ENCODE measurements around the gene CDC16. TPM values are rescaled to one million over a fixed set of nuclear protein-coding genes. Genes with fewer than 3 reads are reported as not detected.

Gene CDC16
- total and polyA plus RNA-seq, 2 of the 13 experiments (the other 11 are each of a cell fraction or from before 2014, with no cell fraction given), result 24.2 to 60.9 TPM

- 0 out of 2 replicates have a peak, but pooled peaks have one; percentile 16 for TF ChIP-seq JUN (CRISPR knock-in tag; IDR thresholded peaks at IDR 0.05)
- TF ChIP-seq, protein P1, sequence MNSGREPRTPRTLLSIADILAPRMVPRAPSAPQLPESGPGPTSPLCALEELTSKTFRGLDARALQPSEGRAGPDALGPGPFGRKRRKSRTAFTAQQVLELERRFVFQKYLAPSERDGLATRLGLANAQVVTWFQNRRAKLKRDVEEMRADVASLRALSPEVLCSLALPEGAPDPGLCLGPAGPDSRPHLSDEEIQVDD (CRISPR knock-in tag; IDR thresholded peaks at IDR 0.05; ENCODE audit: borderline replicate concordance), result peak; percentile 19; the same call in 1 of the 2 replicates
- TF ChIP-seq PPARG (CRISPR knock-in tag; conservative IDR thresholded peaks at IDR 0.05), result peak; percentile 46; the same call in 1 of the 2 replicates
- no peak for TF ChIP-seq TCF12 (IDR thresholded peaks at IDR 0.05)
- no peak for TF ChIP-seq TCF12 (CRISPR knock-in tag; IDR thresholded peaks at IDR 0.05)
- peak; percentile 41; the same call in 1 of the 2 replicates for TF ChIP-seq GATAD2A (CRISPR knock-in tag; IDR thresholded peaks at IDR 0.05)
- no peak for TF ChIP-seq SIN3B (IDR thresholded peaks at IDR 0.05; ENCODE audit: low read length)
- no peak; the same call in 1 of the 2 replicates for TF ChIP-seq ZNF276 (CRISPR knock-in tag; IDR thresholded peaks at IDR 0.05; ENCODE audit: low read depth)
- peak; percentile 87; the same call in 1 of the 2 replicates for TF ChIP-seq YEATS4 (CRISPR knock-in tag; IDR thresholded peaks at IDR 0.05; ENCODE audit: borderline replicate concordance)
- TF ChIP-seq, protein P2, sequence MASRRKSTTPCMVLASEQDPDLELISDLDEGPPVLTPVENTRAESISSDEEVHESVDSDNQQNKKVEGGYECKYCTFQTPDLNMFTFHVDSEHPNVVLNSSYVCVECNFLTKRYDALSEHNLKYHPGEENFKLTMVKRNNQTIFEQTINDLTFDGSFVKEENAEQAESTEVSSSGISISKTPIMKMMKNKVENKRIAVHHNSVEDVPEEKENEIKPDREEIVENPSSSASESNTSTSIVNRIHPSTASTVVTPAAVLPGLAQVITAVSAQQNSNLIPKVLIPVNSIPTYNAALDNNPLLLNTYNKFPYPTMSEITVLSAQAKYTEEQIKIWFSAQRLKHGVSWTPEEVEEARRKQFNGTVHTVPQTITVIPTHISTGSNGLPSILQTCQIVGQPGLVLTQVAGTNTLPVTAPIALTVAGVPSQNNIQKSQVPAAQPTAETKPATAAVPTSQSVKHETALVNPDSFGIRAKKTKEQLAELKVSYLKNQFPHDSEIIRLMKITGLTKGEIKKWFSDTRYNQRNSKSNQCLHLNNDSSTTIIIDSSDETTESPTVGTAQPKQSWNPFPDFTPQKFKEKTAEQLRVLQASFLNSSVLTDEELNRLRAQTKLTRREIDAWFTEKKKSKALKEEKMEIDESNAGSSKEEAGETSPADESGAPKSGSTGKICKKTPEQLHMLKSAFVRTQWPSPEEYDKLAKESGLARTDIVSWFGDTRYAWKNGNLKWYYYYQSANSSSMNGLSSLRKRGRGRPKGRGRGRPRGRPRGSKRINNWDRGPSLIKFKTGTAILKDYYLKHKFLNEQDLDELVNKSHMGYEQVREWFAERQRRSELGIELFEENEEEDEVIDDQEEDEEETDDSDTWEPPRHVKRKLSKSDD (CRISPR knock-in tag; IDR thresholded peaks at IDR 0.05; ENCODE audit: low read depth), result no peak
- TF ChIP-seq SNAI1 (CRISPR knock-in tag; IDR thresholded peaks at IDR 0.05; ENCODE audit: borderline replicate concordance), result no peak
- TF ChIP-seq ZMYM3 (CRISPR knock-in tag; IDR thresholded peaks at IDR 0.05), result no peak
- peak; percentile 79 for TF ChIP-seq AGO1 (IDR thresholded peaks at IDR 0.05; ENCODE audit: low read depth, low read length, poor library complexity, severe bottlenecking)
- TF ChIP-seq TBP (CRISPR knock-in tag; IDR thresholded peaks at IDR 0.05), result no peak
- TF ChIP-seq ARNT2 (CRISPR knock-in tag; IDR thresholded peaks at IDR 0.05; ENCODE audit: low read depth), result peak; percentile 93; the same call in 1 of the 2 replicates
- TF ChIP-seq, protein P3, sequence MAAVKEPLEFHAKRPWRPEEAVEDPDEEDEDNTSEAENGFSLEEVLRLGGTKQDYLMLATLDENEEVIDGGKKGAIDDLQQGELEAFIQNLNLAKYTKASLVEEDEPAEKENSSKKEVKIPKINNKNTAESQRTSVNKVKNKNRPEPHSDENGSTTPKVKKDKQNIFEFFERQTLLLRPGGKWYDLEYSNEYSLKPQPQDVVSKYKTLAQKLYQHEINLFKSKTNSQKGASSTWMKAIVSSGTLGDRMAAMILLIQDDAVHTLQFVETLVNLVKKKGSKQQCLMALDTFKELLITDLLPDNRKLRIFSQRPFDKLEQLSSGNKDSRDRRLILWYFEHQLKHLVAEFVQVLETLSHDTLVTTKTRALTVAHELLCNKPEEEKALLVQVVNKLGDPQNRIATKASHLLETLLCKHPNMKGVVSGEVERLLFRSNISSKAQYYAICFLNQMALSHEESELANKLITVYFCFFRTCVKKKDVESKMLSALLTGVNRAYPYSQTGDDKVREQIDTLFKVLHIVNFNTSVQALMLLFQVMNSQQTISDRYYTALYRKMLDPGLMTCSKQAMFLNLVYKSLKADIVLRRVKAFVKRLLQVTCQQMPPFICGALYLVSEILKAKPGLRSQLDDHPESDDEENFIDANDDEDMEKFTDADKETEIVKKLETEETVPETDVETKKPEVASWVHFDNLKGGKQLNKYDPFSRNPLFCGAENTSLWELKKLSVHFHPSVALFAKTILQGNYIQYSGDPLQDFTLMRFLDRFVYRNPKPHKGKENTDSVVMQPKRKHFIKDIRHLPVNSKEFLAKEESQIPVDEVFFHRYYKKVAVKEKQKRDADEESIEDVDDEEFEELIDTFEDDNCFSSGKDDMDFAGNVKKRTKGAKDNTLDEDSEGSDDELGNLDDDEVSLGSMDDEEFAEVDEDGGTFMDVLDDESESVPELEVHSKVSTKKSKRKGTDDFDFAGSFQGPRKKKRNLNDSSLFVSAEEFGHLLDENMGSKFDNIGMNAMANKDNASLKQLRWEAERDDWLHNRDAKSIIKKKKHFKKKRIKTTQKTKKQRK (IDR thresholded peaks at IDR 0.05; ENCODE audit: low read length), result no peak
- peak; percentile 58; the same call in 1 of the 2 replicates for TF ChIP-seq ZNF768 (CRISPR knock-in tag; IDR thresholded peaks at IDR 0.05)
- TF ChIP-seq FOXJ3 (CRISPR knock-in tag; IDR thresholded peaks at IDR 0.05; ENCODE audit: borderline replicate concordance), result no peak
- no peak for TF ChIP-seq NONO (IDR thresholded peaks at IDR 0.05)
- TF ChIP-seq NONO (CRISPR knock-in tag; conservative IDR thresholded peaks at IDR 0.05), result peak; percentile 90
- no peak for TF ChIP-seq CREM (IDR thresholded peaks at IDR 0.05)
- TF ChIP-seq CREM (CRISPR knock-in tag; IDR thresholded peaks at IDR 0.05), result no peak
- TF ChIP-seq KDM2A (CRISPR knock-in tag; IDR thresholded peaks at IDR 0.05; ENCODE audit: borderline replicate concordance, low read depth), result peak; percentile 87
These were observed 46.8 kb downstream of the CDC16 start, which contains the start of gene UPF3A (continued) for GRCh38 chr13:114281351-114282040.
